Activated CD8-positive, alpha-beta memory T cell treated with anti-CD3 and anti-CD28 coated beads for 4 hours (primary cell): ENCODE data around the gene IQSEC1.

Source experiments
- DNase-seq, 2 donors: peaks; one replicate each; pipeline ENCODE4 v3.0.0-alpha.2; 2020; ENCODE audit warnings: low read depth in 2 of 2

The IQSEC1 gene

GRCh38 chr3:13028010-13028821, 45.0 kb downstream of the IQSEC1 start:
- no peak for DNase-seq

GRCh38 chr3:13027154-13027553, 46.1 kb downstream of the IQSEC1 start:
- DNase-seq, result no peak

GRCh38 chr3:13026534-13026933, 46.7 kb downstream of the IQSEC1 start:
- no peak for DNase-seq

- DNase-seq, result no peak
Observed at GRCh38 chr3:13025778-13026518, 47.3 kb downstream of the IQSEC1 start.

GRCh38 chr3:13025090-13025489, 48.1 kb downstream of the IQSEC1 start:
- no peak for DNase-seq

GRCh38 chr3:13024765-13025065, 48.5 kb downstream of the IQSEC1 start:
- no peak for DNase-seq

- no peak for DNase-seq
Observed at GRCh38 chr3:13023971-13024764, 49.1 kb downstream of the IQSEC1 start.

GRCh38 chr3:13023235-13023970, 49.8 kb downstream of the IQSEC1 start:
- no peak for DNase-seq

- no peak for DNase-seq
Observed at GRCh38 chr3:13022348-13023234, 50.6 kb downstream of the IQSEC1 start.

- no peak for DNase-seq
Observed at GRCh38 chr3:13021141-13022114, 51.8 kb downstream of the IQSEC1 start.

- no peak for DNase-seq
Observed at GRCh38 chr3:13020159-13020750, 53.0 kb downstream of the IQSEC1 start.

- no peak for DNase-seq
Observed at GRCh38 chr3:13019243-13020095, 53.8 kb downstream of the IQSEC1 start.

- no peak for DNase-seq
Observed at GRCh38 chr3:13018561-13019242, 54.5 kb downstream of the IQSEC1 start.

- DNase-seq, result no peak
Observed at GRCh38 chr3:13018043-13018451, 55.2 kb downstream of the IQSEC1 start.

GRCh38 chr3:13017361-13018042, 55.7 kb downstream of the IQSEC1 start:
- DNase-seq, result no peak

GRCh38 chr3:13016721-13017255, 56.4 kb downstream of the IQSEC1 start:
- DNase-seq, result no peak
